ENCODE results near the gene ALKBH5. TPM values are rescaled to one million over a fixed set of nuclear protein-coding genes. Genes with fewer than 3 reads are reported as not detected.

Gene ALKBH5
- total and polyA plus RNA-seq, 7 experiments from 2014 or later = 97.4 to 154 (median 116) TPM

- Mint-ChIP-seq H3K4me1 (peaks cover 0 to 25% (median 17%) of the 10 kb centered on the region in 7 donors), H3K4me3 (peak overlapping the region in 1 of 10 donors; percentile 25), H3K36me3 (no peaks in the 10 kb centered on the region), H3K9me3 (no peaks in the 10 kb centered on the region), H3K27me3 (peaks cover 0 to 5% (median 0%) of the 10 kb centered on the region in 5 donors), H3K27ac (peak overlapping the region in 5 of 9 donors; percentile 31 to 73 (median 49))
- no peaks in the 10 kb centered on the region for H3K9me3 ChIP-seq (ENCODE audit: control insufficient read depth in 2 of 3, low read length in 3 of 3)
- H3K4me1 ChIP-seq (ENCODE audit: control insufficient read depth in 2 of 2, insufficient read depth in 2 of 2, low read length in 2 of 2) = peaks cover 6 to 7% of the 10 kb centered on the region in 2 donors
- POLR2A ChIA-PET = interaction anchor here (4.5 kb wide), 1 partner anchor 28 kb away, joined by 29 read pairs; the partner anchor contains the start of gene ALKBH5
- intact Hi-C loops (cut with micrococcal nuclease) = loop anchor here in 1 of 2 donors (10.0 kb wide), 1 partner anchor 158 kb away; the partner anchor contains the start of genes SMCR8 and TOP3A
- no peak for DNase-seq
- no peak for ATAC-seq
- no peaks in the 10 kb centered on the region for H3K27me3 ChIP-seq (ENCODE audit: control insufficient read depth in 2 of 2, insufficient read depth in 2 of 2, low read length in 2 of 2)
- no peaks in the 10 kb centered on the region for H3K36me3 ChIP-seq (ENCODE audit: control insufficient read depth in 2 of 3, insufficient read depth in 3 of 3, low read length in 3 of 3)
- no peak overlapping the region for H3K4me3 ChIP-seq (ENCODE audit: low read length)
- CTCF ChIA-PET = no interaction called here
- H3K27ac ChIP-seq (ENCODE audit: low read depth, low read length) = no peak overlapping the region
Observed at GRCh38 chr17:18156171-18156975, 27.3 kb upstream of the ALKBH5 start.

GRCh38 chr17:18156976-18157280 lies 26.7 kb upstream of the ALKBH5 start:
- Histone ChIP-seq H3K36me3 (ENCODE audit: control insufficient read depth in 2 of 3, insufficient read depth in 3 of 3, low read length in 3 of 3) (no peaks in the 10 kb centered on the region), H3K9me3 (ENCODE audit: control insufficient read depth in 2 of 3, low read length in 3 of 3) (no peaks in the 10 kb centered on the region), H3K4me1 (ENCODE audit: control insufficient read depth in 2 of 2, insufficient read depth in 2 of 2, low read length in 2 of 2) (peaks cover 6 to 7% of the 10 kb centered on the region in 2 donors), H3K4me3 (ENCODE audit: low read length) (no peak overlapping the region), H3K27me3 (ENCODE audit: control insufficient read depth in 2 of 2, insufficient read depth in 2 of 2, low read length in 2 of 2) (no peaks in the 10 kb centered on the region), H3K27ac (ENCODE audit: low read depth, low read length) (no peak overlapping the region)
- peak overlapping the region in 2 of 9 donors; percentile 31 to 57 for H3K27ac Mint-ChIP-seq
- intact Hi-C loops (cut with micrococcal nuclease) = loop anchor here in 1 of 2 donors (10.0 kb wide), 1 partner anchor 158 kb away; the partner anchor contains the start of genes SMCR8 and TOP3A
- no peaks in the 10 kb centered on the region for H3K36me3 Mint-ChIP-seq
- peaks cover 0 to 25% (median 17%) of the 10 kb centered on the region in 7 donors for H3K4me1 Mint-ChIP-seq
- no peak overlapping the region for H3K4me3 Mint-ChIP-seq
- POLR2A ChIA-PET = no interaction called here
- CTCF ChIA-PET = no interaction called here
- H3K27me3 Mint-ChIP-seq = peaks cover 0 to 5% (median 0%) of the 10 kb centered on the region in 5 donors
- ATAC-seq (no peak), DNase-seq (no peak)
- no peaks in the 10 kb centered on the region for H3K9me3 Mint-ChIP-seq

- Mint-ChIP-seq H3K36me3 (no peaks in the 10 kb centered on the region), H3K4me3 (peak overlapping the region in 7 of 10 donors; percentile 80 to 93 (median 85)), H3K27ac (peak overlapping the region in 8 of 9 donors; percentile 36 to 94 (median 90)), H3K27me3 (peaks cover 0 to 5% (median 0%) of the 10 kb centered on the region in 5 donors), H3K4me1 (peaks cover 0 to 24% (median 17%) of the 10 kb centered on the region in 7 donors), H3K9me3 (no peaks in the 10 kb centered on the region)
- POLR2A ChIA-PET = interaction anchor here (1.7 kb wide), 1 partner anchor 26 kb away, joined by 19 read pairs; the partner anchor contains the start of gene ALKBH5
- no peaks in the 10 kb centered on the region for H3K36me3 ChIP-seq (ENCODE audit: control insufficient read depth in 2 of 3, insufficient read depth in 3 of 3, low read length in 3 of 3)
- intact Hi-C loops (cut with micrococcal nuclease) = loop anchor here in 1 of 2 donors (10.0 kb wide), 1 partner anchor 157 kb away; the partner anchor contains the start of genes SMCR8 and TOP3A
- DNase-seq = no peak
- no peaks in the 10 kb centered on the region for H3K9me3 ChIP-seq (ENCODE audit: control insufficient read depth in 2 of 3, low read length in 3 of 3)
- peaks cover 6 to 7% of the 10 kb centered on the region in 2 donors for H3K4me1 ChIP-seq (ENCODE audit: control insufficient read depth in 2 of 2, insufficient read depth in 2 of 2, low read length in 2 of 2)
- H3K27ac ChIP-seq (ENCODE audit: low read depth, low read length) = no peak overlapping the region
- H3K4me3 ChIP-seq (ENCODE audit: low read length) = no peak overlapping the region
- ATAC-seq = no peak
- CTCF ChIA-PET = no interaction called here
- no peaks in the 10 kb centered on the region for H3K27me3 ChIP-seq (ENCODE audit: control insufficient read depth in 2 of 2, insufficient read depth in 2 of 2, low read length in 2 of 2)
Observed at GRCh38 chr17:18157354-18157985, 26.2 kb upstream of the ALKBH5 start.

- H3K27ac Mint-ChIP-seq = peak overlapping the region; percentile 89 to 94 (median 91)
- no peaks in the 10 kb centered on the region for H3K9me3 Mint-ChIP-seq
- peak overlapping the region; percentile 78 to 93 (median 85) for H3K4me3 Mint-ChIP-seq
- ATAC-seq = peak; percentile 96
- intact Hi-C loops (cut with micrococcal nuclease) = loop anchor here (1.0 to 10.0 kb wide), 2 partner anchors 25 to 157 kb away; partner anchors contain the start of genes ALKBH5 (in 2 of the 2), SMCR8 (in 1 of the 2) and TOP3A (in 1 of the 2)
- peak; percentile 89 to 94 (median 93) for DNase-seq
- CTCF ChIA-PET = no interaction called here
- peaks cover 0 to 2% (median 0%) of the 10 kb centered on the region in 5 donors for H3K27me3 Mint-ChIP-seq
- H3K4me3 ChIP-seq (ENCODE audit: low read length) = peak overlapping the region; percentile 78
- H3K9me3 ChIP-seq (ENCODE audit: control insufficient read depth in 2 of 3, low read length in 3 of 3) = no peaks in the 10 kb centered on the region
- H3K36me3 ChIP-seq (ENCODE audit: control insufficient read depth in 2 of 3, insufficient read depth in 3 of 3, low read length in 3 of 3) = no peaks in the 10 kb centered on the region
- POLR2A ChIA-PET = interaction anchor here (1.7 kb wide), 1 partner anchor 26 kb away, joined by 19 read pairs; the partner anchor contains the start of gene ALKBH5
- H3K36me3 Mint-ChIP-seq = no peaks in the 10 kb centered on the region
- peaks cover 6 to 7% of the 10 kb centered on the region in 2 donors for H3K4me1 ChIP-seq (ENCODE audit: control insufficient read depth in 2 of 2, insufficient read depth in 2 of 2, low read length in 2 of 2)
- H3K4me1 Mint-ChIP-seq = peaks cover 0 to 19% (median 14%) of the 10 kb centered on the region in 7 donors
- H3K27ac ChIP-seq (ENCODE audit: low read depth, low read length) = peak overlapping the region; percentile 64
- no peaks in the 10 kb centered on the region for H3K27me3 ChIP-seq (ENCODE audit: control insufficient read depth in 2 of 2, insufficient read depth in 2 of 2, low read length in 2 of 2)
Observed at GRCh38 chr17:18158022-18158600, 25.5 kb upstream of the ALKBH5 start.

- no peaks in the 10 kb centered on the region for H3K27me3 ChIP-seq (ENCODE audit: control insufficient read depth in 2 of 2, insufficient read depth in 2 of 2, low read length in 2 of 2)
- Mint-ChIP-seq H3K36me3 (no peaks in the 10 kb centered on the region), H3K27ac (peak overlapping the region in 6 of 9 donors; percentile 1 to 78 (median 48)), H3K27me3 (no peaks in the 10 kb centered on the region), H3K4me3 (peak overlapping the region in 7 of 10 donors; percentile 66 to 89 (median 69)), H3K4me1 (peaks cover 0 to 14% (median 10%) of the 10 kb centered on the region in 7 donors), H3K9me3 (no peaks in the 10 kb centered on the region)
- intact Hi-C loops (cut with micrococcal nuclease) = loop anchor here in 1 of 2 donors (10.0 kb wide), 1 partner anchor 155 kb away; the partner anchor contains the start of genes SMCR8 and TOP3A
- H3K27ac ChIP-seq (ENCODE audit: low read depth, low read length) = no peak overlapping the region
- POLR2A ChIA-PET = interaction anchor here (0.7 kb wide), 1 partner anchor 23 kb away, joined by 3 read pairs; no protein-coding TSS in a partner anchor
- no peaks in the 10 kb centered on the region for H3K36me3 ChIP-seq (ENCODE audit: control insufficient read depth in 2 of 3, insufficient read depth in 3 of 3, low read length in 3 of 3)
- DNase-seq (no peak), ATAC-seq (no peak)
- peaks cover 6 to 7% of the 10 kb centered on the region in 2 donors for H3K4me1 ChIP-seq (ENCODE audit: control insufficient read depth in 2 of 2, insufficient read depth in 2 of 2, low read length in 2 of 2)
- CTCF ChIA-PET = no interaction called here
- H3K9me3 ChIP-seq (ENCODE audit: control insufficient read depth in 2 of 3, low read length in 3 of 3) = no peaks in the 10 kb centered on the region
- H3K4me3 ChIP-seq (ENCODE audit: low read length) = no peak overlapping the region
Observed at GRCh38 chr17:18159551-18160120, 24.0 kb upstream of the ALKBH5 start.

Measured in naive thymus-derived CD4-positive, alpha-beta T cell (primary cell).